KMS-11 (cell line): ENCODE measurements around the gene ATG3.

Experiments used
- H2AFZ ChIP-seq: fragments of 200-600 bp; sonication (generic); 2 replicates; pipeline ENCODE4 v1.6.1; 2016; ENCODE audit warnings: antibody characterized with exemption, mixed run types, low read depth
- H3K27ac ChIP-seq: fragments of 200-600 bp; sonication (generic); 2 replicates; pipeline ENCODE4 v1.6.1; 2016; ENCODE audit warnings: mild to moderate bottlenecking, mixed run types
- H3K27me3 ChIP-seq: fragments of 200-600 bp; sonication (generic); 2 replicates; pipeline ENCODE4 v1.6.1; 2017; ENCODE audit warnings: mild to moderate bottlenecking, low read depth, mixed run types, moderate library complexity; ENCODE audit not compliant: insufficient read depth
- H3K36me3 ChIP-seq: fragments of 200-600 bp; sonication (generic); 2 replicates; pipeline ENCODE4 v1.6.1; 2017; ENCODE audit warnings: mild to moderate bottlenecking, mixed run types; ENCODE audit not compliant: insufficient read depth
- H3K4me1 ChIP-seq: fragments of 200-600 bp; sonication (generic); 2 replicates; pipeline ENCODE4 v1.6.1; 2016; ENCODE audit warnings: mild to moderate bottlenecking, low read depth, mixed run types; ENCODE audit not compliant: poor library complexity, severe bottlenecking
- H3K4me2 ChIP-seq: fragments of 200-600 bp; sonication (generic); 2 replicates; pipeline ENCODE4 v1.7.0; 2016; ENCODE audit warnings: mild to moderate bottlenecking, mixed run types
- H3K4me3 ChIP-seq: fragments of 200-600 bp; sonication (generic); IDR thresholded peaks from 2 replicates; pipeline ENCODE4 v1.6.1; 2017; ENCODE audit warnings: low read depth, low read length, mixed read lengths; ENCODE audit not compliant: insufficient read depth
- H3K79me2 ChIP-seq: fragments of 200-600 bp; sonication (generic); 2 replicates; pipeline ENCODE4 v1.6.1; 2016; ENCODE audit warnings: low read depth, mixed run types; ENCODE audit not compliant: insufficient read depth
- H3K9ac ChIP-seq: fragments of 200-600 bp; sonication (generic); 2 replicates; pipeline ENCODE4 v1.6.1; 2016; ENCODE audit warnings: mild to moderate bottlenecking, mixed run types
- H4K20me1 ChIP-seq: fragments of 200-600 bp; sonication (generic); 2 replicates; pipeline ENCODE4 v1.6.1; 2016; ENCODE audit warnings: mild to moderate bottlenecking, mixed run types; ENCODE audit not compliant: insufficient read depth
- TF ChIP-seq, protein P1 (sequence below): fragments of 200-600 bp; sonication (generic); conservative IDR thresholded peaks from 2 replicates; pipeline ENCODE4 v1.6.1; 2017; ENCODE audit warnings: low read depth, mild to moderate bottlenecking, antibody characterized with exemption, low read length, moderate library complexity, mixed read lengths

ATG3 gene

DNA sequence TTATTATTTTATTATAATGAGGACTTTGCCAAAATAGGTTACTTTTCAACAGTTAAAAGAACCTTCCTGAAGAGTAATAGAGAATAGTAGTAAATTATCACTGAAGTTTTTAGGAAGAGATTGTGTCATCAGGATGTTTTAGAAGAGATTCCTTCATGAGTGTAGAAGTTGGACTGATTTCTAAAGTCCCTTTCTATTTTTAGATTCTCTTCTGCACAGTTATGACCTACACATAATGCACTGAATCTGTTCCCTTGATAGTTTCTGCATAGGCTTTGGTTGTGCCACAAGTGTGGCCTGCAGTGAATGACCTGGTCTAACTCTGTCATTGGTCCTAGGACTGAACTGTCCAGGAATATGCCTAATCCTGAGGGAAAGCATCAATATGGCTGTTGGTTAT is 24.0 kb upstream of the ATG3 start:
- Histone ChIP-seq H3K27me3 (no peaks in the 10 kb centered on the region), H3K27ac (no peak overlapping the region), H3K36me3 (no peaks in the 10 kb centered on the region), H3K4me1 (peaks cover 11% of the 10 kb centered on the region), H3K9ac (no peak overlapping the region), H3K4me2 (no peak overlapping the region), H2AFZ (no peak overlapping the region), H4K20me1 (no peaks in the 10 kb centered on the region), H3K79me2 (no peaks in the 10 kb centered on the region), H3K4me3 (no peak overlapping the region)
- TF ChIP-seq, protein P1, sequence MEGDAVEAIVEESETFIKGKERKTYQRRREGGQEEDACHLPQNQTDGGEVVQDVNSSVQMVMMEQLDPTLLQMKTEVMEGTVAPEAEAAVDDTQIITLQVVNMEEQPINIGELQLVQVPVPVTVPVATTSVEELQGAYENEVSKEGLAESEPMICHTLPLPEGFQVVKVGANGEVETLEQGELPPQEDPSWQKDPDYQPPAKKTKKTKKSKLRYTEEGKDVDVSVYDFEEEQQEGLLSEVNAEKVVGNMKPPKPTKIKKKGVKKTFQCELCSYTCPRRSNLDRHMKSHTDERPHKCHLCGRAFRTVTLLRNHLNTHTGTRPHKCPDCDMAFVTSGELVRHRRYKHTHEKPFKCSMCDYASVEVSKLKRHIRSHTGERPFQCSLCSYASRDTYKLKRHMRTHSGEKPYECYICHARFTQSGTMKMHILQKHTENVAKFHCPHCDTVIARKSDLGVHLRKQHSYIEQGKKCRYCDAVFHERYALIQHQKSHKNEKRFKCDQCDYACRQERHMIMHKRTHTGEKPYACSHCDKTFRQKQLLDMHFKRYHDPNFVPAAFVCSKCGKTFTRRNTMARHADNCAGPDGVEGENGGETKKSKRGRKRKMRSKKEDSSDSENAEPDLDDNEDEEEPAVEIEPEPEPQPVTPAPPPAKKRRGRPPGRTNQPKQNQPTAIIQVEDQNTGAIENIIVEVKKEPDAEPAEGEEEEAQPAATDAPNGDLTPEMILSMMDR: no peak

DNA sequence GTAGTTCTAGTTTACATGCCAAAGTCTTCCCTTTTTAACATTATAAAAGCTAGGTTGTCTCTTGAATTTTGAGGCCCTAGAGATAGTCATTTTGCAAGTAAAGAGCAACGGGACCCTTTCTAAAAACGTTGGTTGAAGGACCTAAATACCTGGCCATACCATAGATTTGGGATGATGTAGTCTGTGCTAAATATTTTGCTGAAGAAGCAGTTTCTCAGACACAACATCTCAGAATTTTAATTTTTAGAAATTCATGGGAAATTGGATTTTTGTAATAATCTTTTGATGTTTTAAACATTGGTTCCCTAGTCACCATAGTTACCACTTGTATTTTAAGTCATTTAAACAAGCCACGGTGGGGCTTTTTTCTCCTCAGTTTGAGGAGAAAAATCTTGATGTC is 21.3 kb upstream of the ATG3 start:
- Histone ChIP-seq H3K79me2 (no peaks in the 10 kb centered on the region), H3K4me1 (peaks cover 11% of the 10 kb centered on the region), H3K36me3 (no peaks in the 10 kb centered on the region), H2AFZ (no peak overlapping the region), H3K27me3 (no peaks in the 10 kb centered on the region), H4K20me1 (no peaks in the 10 kb centered on the region), H3K4me3 (no peak overlapping the region), H3K4me2 (no peak overlapping the region), H3K27ac (no peak overlapping the region), H3K9ac (no peak overlapping the region)
- TF ChIP-seq, protein P1: no peak

DNA sequence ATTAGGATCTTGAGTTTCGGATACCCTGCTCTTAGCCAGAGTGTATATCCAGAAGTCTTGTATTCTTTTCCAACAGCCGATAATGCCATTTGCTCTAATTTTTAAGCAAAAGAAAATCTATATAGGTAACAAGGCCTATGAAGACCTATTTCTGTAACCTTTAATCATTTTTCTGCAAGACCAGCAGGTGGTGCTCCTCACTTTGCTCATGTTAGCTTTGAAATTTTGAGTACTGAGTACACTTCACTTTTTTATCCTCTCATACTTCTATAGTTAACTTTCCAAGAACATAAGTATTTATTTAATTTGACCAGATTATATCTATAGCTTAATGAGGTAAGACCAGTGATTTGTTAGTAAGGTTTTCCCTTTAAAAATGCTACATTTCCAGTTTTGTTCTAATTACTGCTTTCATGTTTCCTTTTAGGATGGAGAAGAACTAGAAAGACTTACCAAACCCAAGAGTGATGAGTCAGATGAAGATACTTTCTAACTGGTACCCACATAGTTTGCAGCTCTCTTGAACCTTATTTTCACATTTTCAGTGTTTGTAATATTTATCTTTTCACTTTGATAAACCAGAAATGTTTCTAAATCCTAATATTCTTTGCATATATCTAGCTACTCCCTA is 20.6 kb upstream of the ATG3 start:
- Histone ChIP-seq H3K27me3 (no peaks in the 10 kb centered on the region), H2AFZ (no peak overlapping the region), H3K4me3 (no peak overlapping the region), H3K4me1 (peaks cover 6% of the 10 kb centered on the region), H4K20me1 (no peaks in the 10 kb centered on the region), H3K79me2 (no peaks in the 10 kb centered on the region), H3K9ac (no peak overlapping the region), H3K27ac (no peak overlapping the region), H3K36me3 (no peaks in the 10 kb centered on the region), H3K4me2 (no peak overlapping the region)
- TF ChIP-seq, protein P1: peak; percentile 78

DNA sequence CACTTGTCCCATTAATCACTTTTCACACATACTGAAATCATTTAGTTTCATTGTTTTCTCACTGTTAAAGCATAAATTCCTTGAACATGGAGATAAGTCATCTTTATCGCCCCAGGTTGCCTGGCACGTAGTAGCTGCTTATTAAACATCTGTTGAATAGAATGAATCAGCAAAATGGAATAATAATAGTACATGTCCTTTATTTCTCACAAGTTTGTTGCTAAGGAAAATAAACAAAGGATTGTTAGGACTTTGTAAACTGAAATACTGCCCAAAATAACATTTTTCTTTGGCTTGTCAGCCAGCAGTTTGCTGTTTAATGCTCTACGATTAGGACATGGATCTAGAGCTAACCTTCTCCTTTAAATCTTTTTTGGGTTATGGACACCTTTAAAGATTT is 17.9 kb upstream of the ATG3 start:
- no peak overlapping the region for H3K4me3 ChIP-seq
- TF ChIP-seq, protein P1: no peak
- no peaks in the 10 kb centered on the region for H3K27me3 ChIP-seq
- H3K4me1 ChIP-seq: no peaks in the 10 kb centered on the region
- no peaks in the 10 kb centered on the region for H3K79me2 ChIP-seq
- H3K4me2 ChIP-seq: no peak overlapping the region
- H3K9ac ChIP-seq: no peak overlapping the region
- H4K20me1 ChIP-seq: no peaks in the 10 kb centered on the region
- no peak overlapping the region for H2AFZ ChIP-seq
- no peaks in the 10 kb centered on the region for H3K36me3 ChIP-seq
- no peak overlapping the region for H3K27ac ChIP-seq
